ENCODE data around the gene PITPNM3. TPM values are rescaled to one million over a fixed set of nuclear protein-coding genes. Genes with fewer than 3 reads are reported as not detected.

PITPNM3 gene
- total and polyA plus RNA-seq, 2 of the 8 experiments (the other 6 are each of a cell fraction or from before 2014, with no cell fraction given): 1.7 to 3.1 TPM

DNA sequence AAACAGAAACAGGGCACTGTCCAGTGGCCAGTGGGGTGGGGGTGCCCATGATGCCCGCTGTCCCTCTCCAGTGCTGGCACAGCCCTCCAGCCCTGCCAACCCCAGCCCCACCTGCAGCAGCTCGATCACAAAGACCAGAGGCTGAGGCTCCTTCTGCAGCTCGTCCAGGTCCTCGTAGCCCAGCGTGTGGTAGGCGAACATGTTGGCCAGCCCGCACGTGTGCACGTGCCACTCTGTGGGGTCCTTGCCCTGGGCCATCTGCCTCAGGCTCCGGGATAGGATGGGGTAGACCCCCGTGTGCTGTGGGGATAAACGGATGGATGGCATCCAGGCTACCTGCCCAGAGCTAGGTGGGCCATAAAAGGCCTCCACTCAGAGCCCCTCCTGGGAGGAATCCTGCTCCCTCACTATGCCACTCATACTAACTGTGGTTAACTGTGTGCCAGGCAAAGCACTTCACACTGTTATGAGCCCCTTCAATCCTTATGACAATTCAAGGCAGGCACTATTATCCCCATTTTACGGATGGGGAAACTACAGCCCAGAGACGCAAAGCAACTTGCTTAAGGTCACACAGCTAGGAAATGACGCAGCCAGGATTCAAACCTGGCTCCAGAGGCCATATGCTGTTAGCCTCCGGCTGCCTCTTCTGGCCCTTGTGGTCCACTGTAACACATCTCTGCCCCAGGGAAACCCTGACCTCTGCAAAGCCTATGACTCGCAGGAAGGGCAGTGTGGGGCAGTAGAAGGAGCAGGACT, 128.0 kb downstream of the PITPNM3 start:
- 88% methylated on average over 17 of the region's 17 CpGs; no CpG with 5 or more reads in 1 of the 2 experiments for WGBS, 2 experiments (ENCODE audit: extremely low coverage in 1 of 2, insufficient coverage in 1 of 2, insufficient read length in 1 of 2, insufficient replicate concordance in 2 of 2, low coverage in 1 of 2, low lambda C conversion rate in 2 of 2, missing lambda C conversion rate in 1 of 2)
- FAIRE-seq (no peak), DNase-seq (ENCODE audit: low read depth in 1 of 2, low spot score in 2 of 2) (no peak)
- no peak overlapping the region for H2BK5ac ChIP-seq (ENCODE audit: low read depth, low read length)
- H2BK20ac ChIP-seq (ENCODE audit: low read length): no peak overlapping the region
- H4K5ac ChIP-seq (ENCODE audit: insufficient read length, low read depth, low read length): no peak overlapping the region
- H3K23ac ChIP-seq (ENCODE audit: insufficient read length): no peak overlapping the region
- H3K4me1 ChIP-seq (replicated peaks in 1 of 4; ENCODE audit: control insufficient read depth in 3 of 4, insufficient read depth in 4 of 4, low read length in 3 of 4): no peaks in the 10 kb centered on the region
- CTCF ChIA-PET (ENCODE audit: partially characterized antibody): interaction anchor here (0.9 to 1.2 kb wide), 3 partner anchors 15 to 836 kb away, joined by 3 to 4 read pairs (median 3); no protein-coding TSS in a partner anchor
- peaks cover 2% of the 10 kb centered on the region; the same call in 1 of the 2 replicates for H3K23me2 ChIP-seq (ENCODE audit: low read depth, low read length)
- no peak overlapping the region for H3K56ac ChIP-seq (replicated peaks; ENCODE audit: insufficient read length, low read depth, low read length)
- no peak overlapping the region for H3K4me3 ChIP-seq (ENCODE audit: extremely low read depth in 1 of 4, insufficient read depth in 2 of 4, low read depth in 3 of 4, low read length in 4 of 4)
- no peak overlapping the region for H2BK12ac ChIP-seq (ENCODE audit: low read depth, low read length)
- H3K27me3 ChIP-seq (replicated peaks in 1 of 4; ENCODE audit: control insufficient read depth in 3 of 4, extremely low read depth in 1 of 4, insufficient read depth in 3 of 4, low read length in 3 of 4): no peaks in the 10 kb centered on the region
- H2AFZ ChIP-seq (ENCODE audit: low read length): no peak overlapping the region
- POLR2A ChIA-PET (ENCODE audit: partially characterized antibody): no interaction called here
- H3K9ac ChIP-seq (replicated peaks in 1 of 4; ENCODE audit: extremely low read depth in 1 of 4, low read depth in 3 of 4, low read length in 3 of 4): no peak overlapping the region
- no peaks in the 10 kb centered on the region for H3K79me1 ChIP-seq (ENCODE audit: low read depth, low read length)
- no peak overlapping the region for H4K91ac ChIP-seq (replicated peaks; ENCODE audit: insufficient read length, low read length)
- H3K36me3 ChIP-seq (ENCODE audit: control insufficient read depth in 2 of 4, insufficient read depth in 4 of 4, low read length in 3 of 4): no peaks in the 10 kb centered on the region
- H2BK120ac ChIP-seq (replicated peaks; ENCODE audit: low read depth, low read length): no peak overlapping the region
- TF ChIP-seq POU5F1 (IDR thresholded peaks at IDR 0.05; ENCODE audit: low read depth, low read length): no peak
- TF ChIP-seq KDM1A (IDR thresholded peaks at IDR 0.05; ENCODE audit: borderline replicate concordance, low read length): peak; percentile 71; the same call in 1 of the 2 replicates
- H3K27ac ChIP-seq (ENCODE audit: low read depth, low read length): no peak overlapping the region
- H2AK5ac ChIP-seq (ENCODE audit: low read depth, low read length): no peak overlapping the region
- peaks cover 3 to 4% of the 10 kb centered on the region in 2 experiments; a peak in 2 of 4 replicates for H3K9me3 ChIP-seq (ENCODE audit: insufficient read depth in 2 of 2, low read depth in 1 of 2, low read length in 1 of 2)
- no peaks in the 10 kb centered on the region for H3K79me2 ChIP-seq (ENCODE audit: control insufficient read depth in 1 of 2, insufficient read depth in 2 of 2, low read length in 2 of 2)
- H3K14ac ChIP-seq (ENCODE audit: insufficient read length): no peak overlapping the region
- H4K20me1 ChIP-seq (replicated peaks in 1 of 2; ENCODE audit: control insufficient read depth in 1 of 2, insufficient read depth in 2 of 2, low read length in 2 of 2): no peaks in the 10 kb centered on the region
- H2BK15ac ChIP-seq (ENCODE audit: low read length): no peak overlapping the region
- 0 out of 2 replicates have a peak overlapping the region, but pooled peaks have one; percentile 5 for H4K8ac ChIP-seq (ENCODE audit: extremely low read depth, insufficient read depth, low read length)
- no peak overlapping the region for H3K4me2 ChIP-seq (ENCODE audit: insufficient read depth in 1 of 2, low read depth in 2 of 2, low read length in 2 of 2)
- no peak overlapping the region for H3K18ac ChIP-seq (ENCODE audit: extremely low read depth, low read length)
- no peak overlapping the region for H3K4ac ChIP-seq (replicated peaks; ENCODE audit: insufficient read length, low read depth, low read length)
